BE2C (cell line): ENCODE data around the gene DMXL2.
"Not testable (repeated sequence)": the region's sequence is repeated elsewhere in the genome, so short reads cannot be mapped to it uniquely, and the experiment has no call there.

Experiments
- DNase-seq: peaks from one replicate; pipeline ENCODE4 v3.0.0-alpha.2; 2020
- H3K27me3 ChIP-seq: fragments of 250-450 bp; sonication (Bioruptor Pico); 2 replicates; pipeline ENCODE4 v1.5.1; 2020; ENCODE audit warnings: mild to moderate bottlenecking
- H3K36me3 ChIP-seq: fragments of 250-450 bp; sonication (Bioruptor Pico); 2 replicates; pipeline ENCODE4 v1.5.1; 2020; ENCODE audit warnings: mild to moderate bottlenecking
- H3K4me1 ChIP-seq: fragments of 250-450 bp; sonication (Bioruptor Pico); 2 replicates; pipeline ENCODE4 v1.5.1; 2020
- H3K4me3 ChIP-seq: 2 replicates; pipeline ENCODE4 v1.5.1; 2011; ENCODE audit warnings: low read depth, low read length
- H3K9me3 ChIP-seq: fragments of 250-450 bp; sonication (Bioruptor Pico); 2 replicates; pipeline ENCODE4 v1.5.1; 2020
- CTCF ChIP-seq: IDR thresholded peaks from 2 replicates; pipeline ENCODE4 v1.5.1; 2012; ENCODE audit warnings: mild to moderate bottlenecking, low read depth, low read length

The DMXL2 gene

GRCh38 chr15:51444112-51444511 lies 178.5 kb downstream of the DMXL2 start:
- no peaks in the 10 kb centered on the region for H3K4me1 ChIP-seq
- H3K4me3 ChIP-seq = no peak overlapping the region
- DNase-seq = no peak
- peaks cover 18% of the 10 kb centered on the region for H3K36me3 ChIP-seq
- H3K27me3 ChIP-seq = no peaks in the 10 kb centered on the region
- TF ChIP-seq CTCF = no peak
- no peaks in the 10 kb centered on the region for H3K9me3 ChIP-seq

- Histone ChIP-seq H3K27me3 (no peaks in the 10 kb centered on the region), H3K4me3 (no peak overlapping the region), H3K9me3 (no peaks in the 10 kb centered on the region), H3K36me3 (peaks cover 18% of the 10 kb centered on the region), H3K4me1 (no peaks in the 10 kb centered on the region)
- no peak for DNase-seq
- no peak for TF ChIP-seq CTCF
These were observed 179.2 kb downstream of the DMXL2 start for GRCh38 chr15:51443282-51443914.

- H3K4me1 ChIP-seq = no peaks in the 10 kb centered on the region
- no peak overlapping the region for H3K4me3 ChIP-seq
- TF ChIP-seq CTCF = no peak
- H3K27me3 ChIP-seq = no peaks in the 10 kb centered on the region
- H3K9me3 ChIP-seq = no peaks in the 10 kb centered on the region
- no peak for DNase-seq
- no peaks in the 10 kb centered on the region for H3K36me3 ChIP-seq
These were observed 184.0 kb downstream of the DMXL2 start for GRCh38 chr15:51438526-51438925.

GRCh38 chr15:51425517-51426040 lies 197.0 kb downstream of the DMXL2 start:
- Histone ChIP-seq H3K4me1 (no peaks in the 10 kb centered on the region), H3K27me3 (no peaks in the 10 kb centered on the region), H3K9me3 (no peaks in the 10 kb centered on the region), H3K36me3 (no peaks in the 10 kb centered on the region), H3K4me3 (no peak overlapping the region)
- TF ChIP-seq CTCF = no peak
- DNase-seq = no peak

- no peaks in the 10 kb centered on the region for H3K36me3 ChIP-seq
- no peak overlapping the region for H3K4me3 ChIP-seq
- no peak for DNase-seq
- no peaks in the 10 kb centered on the region for H3K27me3 ChIP-seq
- no peaks in the 10 kb centered on the region for H3K4me1 ChIP-seq
- H3K9me3 ChIP-seq = no peaks in the 10 kb centered on the region
- TF ChIP-seq CTCF = no peak
These were observed 197.8 kb downstream of the DMXL2 start for GRCh38 chr15:51424780-51425179.

GRCh38 chr15:51423040-51423439 lies 199.5 kb downstream of the DMXL2 start:
- DNase-seq, H3K4me3 ChIP-seq, H3K4me1 ChIP-seq, H3K36me3 ChIP-seq, H3K9me3 ChIP-seq, H3K27me3 ChIP-seq: not testable (repeated sequence)
